M059J (cell line): ENCODE data around the gene ZFP36L2. TPM values are rescaled to one million over a fixed set of nuclear protein-coding genes. Genes with fewer than 3 reads are reported as not detected.
A peak's percentile ranks its signal among the peaks of the same experiment; 100 is the strongest.

Source experiments
- DNase-seq: peaks from one replicate; pipeline ENCODE4 v3.0.0-alpha.2; 2012; ENCODE audit warnings: low read depth
- total RNA-seq: library from RNA; depleted of rRNA; stranded (reverse); fragments of >200 nt; shearing (Covaris generic); gene quantifications from 2 replicates; pipeline ENCODE4 v1.2.3, GENCODE V29; 2014; rRNA removed

The ZFP36L2 gene, protein sequence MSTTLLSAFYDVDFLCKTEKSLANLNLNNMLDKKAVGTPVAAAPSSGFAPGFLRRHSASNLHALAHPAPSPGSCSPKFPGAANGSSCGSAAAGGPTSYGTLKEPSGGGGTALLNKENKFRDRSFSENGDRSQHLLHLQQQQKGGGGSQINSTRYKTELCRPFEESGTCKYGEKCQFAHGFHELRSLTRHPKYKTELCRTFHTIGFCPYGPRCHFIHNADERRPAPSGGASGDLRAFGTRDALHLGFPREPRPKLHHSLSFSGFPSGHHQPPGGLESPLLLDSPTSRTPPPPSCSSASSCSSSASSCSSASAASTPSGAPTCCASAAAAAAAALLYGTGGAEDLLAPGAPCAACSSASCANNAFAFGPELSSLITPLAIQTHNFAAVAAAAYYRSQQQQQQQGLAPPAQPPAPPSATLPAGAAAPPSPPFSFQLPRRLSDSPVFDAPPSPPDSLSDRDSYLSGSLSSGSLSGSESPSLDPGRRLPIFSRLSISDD
- total RNA-seq = 2.5 and 5.7 TPM in 2 replicates

DNA sequence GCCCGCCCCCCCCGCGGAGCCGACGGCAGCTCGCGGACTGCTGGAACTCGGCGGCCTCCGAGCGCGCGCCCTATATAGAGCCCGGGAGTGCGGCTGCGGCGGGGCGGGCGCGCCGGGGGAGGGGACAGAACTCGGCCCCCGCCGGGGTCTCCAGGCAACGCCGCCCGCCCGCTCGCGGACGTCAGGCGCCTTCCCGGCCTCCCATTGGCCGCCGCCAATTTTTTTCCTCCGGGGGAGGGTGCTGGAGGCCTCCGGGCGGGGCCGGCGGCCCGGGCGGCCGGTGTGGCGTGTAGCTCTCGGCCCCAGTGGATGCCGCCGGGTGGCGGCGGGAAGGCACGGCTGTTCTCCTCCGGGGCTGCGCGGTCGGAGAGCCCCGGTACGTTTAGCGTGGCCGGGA is at the start of gene ZFP36L2:
Gene ZFP36L2 (minus strand): TSS at position 49 of the 397 bp plus-strand sequence. CDS start 291 bp downstream, outside the sequence.
- DNase-seq = peak; percentile 91

GRCh38 chr2:43274721-43275120 is 48.3 kb upstream of the ZFP36L2 start:
- no peak for DNase-seq

GRCh38 chr2:43274055-43274454 is 47.6 kb upstream of the ZFP36L2 start:
- DNase-seq = peak; percentile 42

DNA sequence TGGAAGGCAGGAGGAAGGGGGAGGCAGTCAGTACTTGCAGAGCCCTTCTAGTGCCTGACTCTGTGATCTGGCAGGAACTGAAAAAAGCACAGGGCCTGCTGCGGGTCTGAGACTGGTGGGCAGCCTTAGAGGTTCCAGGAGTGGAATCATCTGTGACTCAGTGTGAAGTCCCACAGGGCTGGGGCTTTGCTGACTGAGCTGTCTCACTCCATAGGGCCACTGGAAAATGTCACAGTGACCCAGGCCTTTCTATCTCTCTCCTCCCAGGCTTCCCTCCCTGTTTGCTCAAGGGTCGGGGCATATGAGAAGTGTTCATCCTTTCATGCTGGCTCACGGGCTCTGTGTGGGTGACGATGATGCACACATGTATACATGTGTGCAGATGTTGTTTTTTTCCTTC is 47.1 kb upstream of the ZFP36L2 start:
- DNase-seq = peak; percentile 37

DNA sequence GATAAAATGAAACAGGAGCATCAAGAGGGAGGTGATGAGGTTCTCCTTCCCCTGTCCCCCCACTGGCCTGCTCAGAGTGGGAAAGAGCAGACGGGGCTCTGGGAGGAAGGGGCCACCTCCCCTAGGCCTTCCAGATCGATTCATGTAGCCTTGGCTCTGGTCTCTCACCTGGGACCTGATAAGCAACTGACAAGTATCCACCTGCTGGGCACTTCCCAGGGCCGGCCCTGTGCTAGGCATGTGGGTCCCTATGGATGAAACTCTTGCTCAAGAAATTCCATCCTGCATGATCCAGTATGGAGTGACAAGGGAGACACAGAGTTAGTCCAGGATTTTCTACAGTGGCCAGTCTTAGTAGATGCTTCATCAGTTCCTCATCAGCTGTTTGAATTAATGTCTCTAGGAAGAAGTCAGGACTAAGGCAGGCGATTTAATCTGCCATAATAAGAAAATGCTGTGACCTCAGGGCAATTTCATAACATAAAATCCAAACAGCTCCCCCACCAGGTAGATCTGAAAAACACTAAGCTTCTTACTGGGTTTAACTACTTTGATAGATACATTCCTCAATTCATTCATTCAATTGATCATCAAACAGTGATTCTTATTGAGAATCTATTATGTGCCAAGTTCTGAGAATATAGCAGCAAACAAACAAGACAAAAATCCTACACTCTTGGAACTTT is 44.7 kb upstream of the ZFP36L2 start:
- no peak for DNase-seq

GRCh38 chr2:43270461-43270860 is 44.1 kb upstream of the ZFP36L2 start:
- DNase-seq = no peak

- peak; percentile 74 for DNase-seq
These were observed 43.3 kb upstream of the ZFP36L2 start for GRCh38 chr2:43269706-43270105.

DNA sequence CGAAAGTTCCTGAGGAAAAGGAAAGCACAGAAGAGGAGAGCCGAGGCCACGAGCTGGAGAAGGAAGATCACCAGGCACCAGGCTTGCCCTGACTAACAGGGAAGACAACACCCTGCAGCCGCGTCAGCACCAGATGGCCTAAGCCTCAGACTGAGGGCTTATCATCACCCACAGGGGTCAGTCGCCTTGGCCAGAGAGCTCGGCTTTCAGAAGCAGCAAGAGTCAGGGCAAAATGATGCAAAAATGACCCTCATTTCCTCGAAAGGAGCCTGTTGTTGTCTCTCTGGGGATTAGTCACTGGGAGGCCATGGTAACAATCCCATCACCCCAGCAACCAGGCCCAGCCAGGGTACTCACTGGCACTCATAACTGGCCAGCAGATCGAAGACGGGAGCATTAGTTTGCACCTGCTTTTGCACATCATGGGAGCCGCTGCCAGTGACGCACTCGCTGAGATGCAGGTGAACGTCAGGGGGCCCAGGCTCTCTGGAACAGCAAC is 42.7 kb upstream of the ZFP36L2 start:
- DNase-seq = peak; percentile 95

DNA sequence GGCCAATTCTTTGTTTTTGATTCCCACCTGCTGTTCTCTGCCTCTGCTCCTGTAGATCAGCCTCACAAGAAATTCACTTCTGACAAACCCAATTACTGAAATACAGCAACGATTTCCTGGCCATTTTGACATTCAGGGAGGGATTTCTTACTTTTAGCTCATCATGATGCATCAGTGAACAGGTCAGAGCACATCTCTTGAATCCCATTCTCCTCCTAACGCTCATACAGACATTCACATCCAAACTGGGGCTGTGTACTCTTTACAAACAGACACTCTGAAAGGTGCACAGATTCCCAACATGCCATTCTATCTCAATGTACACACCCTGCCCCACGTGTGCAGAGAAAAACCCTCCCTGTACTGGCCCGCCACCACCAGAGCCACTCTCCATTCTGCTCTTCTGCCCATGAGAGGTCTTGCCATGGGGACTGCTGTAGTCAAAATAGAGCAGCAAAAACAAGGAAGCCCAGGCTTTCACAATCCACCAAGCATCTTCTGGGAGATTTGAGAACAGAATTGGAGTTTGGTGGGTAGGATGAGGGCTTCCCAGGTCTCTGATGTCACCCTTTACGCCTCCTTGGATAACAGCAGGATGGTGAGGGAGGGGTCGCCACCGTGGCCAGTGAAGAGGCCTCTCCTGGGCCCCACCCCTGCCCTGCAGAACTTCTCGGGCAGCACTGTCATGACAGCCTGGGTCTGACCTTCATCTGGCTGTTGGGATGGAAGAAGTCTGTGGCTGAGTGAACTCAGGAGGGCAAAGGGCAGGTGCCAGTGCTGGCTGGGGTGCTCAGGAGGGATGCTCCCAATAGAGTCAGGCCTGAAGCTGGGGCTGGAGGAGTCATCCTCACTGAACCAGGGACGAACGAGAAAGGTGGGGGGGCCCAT is 41.9 kb upstream of the ZFP36L2 start:
- DNase-seq = no peak

DNA sequence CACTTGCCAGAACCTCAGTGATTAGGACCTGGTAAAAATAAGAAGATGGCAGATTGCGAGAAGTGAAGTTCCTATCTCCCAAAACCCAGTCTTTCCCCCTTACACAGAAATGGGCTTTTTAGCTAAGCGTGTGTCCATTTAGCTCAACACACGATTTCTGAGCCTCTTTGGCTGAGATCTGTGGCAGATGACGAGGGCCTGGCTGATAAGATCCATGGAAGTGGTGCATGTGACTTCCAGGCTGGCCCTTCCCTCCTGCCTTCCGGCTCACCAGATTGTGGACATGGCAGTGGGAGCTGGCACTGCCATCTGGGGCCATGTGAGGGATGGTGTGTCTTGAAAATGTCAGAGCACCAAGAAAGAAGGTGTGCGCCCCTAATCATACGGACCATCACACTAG is 41.0 kb upstream of the ZFP36L2 start:
- no peak for DNase-seq

- no peak for DNase-seq
These were observed 40.3 kb upstream of the ZFP36L2 start for GRCh38 chr2:43266711-43267111.

DNA sequence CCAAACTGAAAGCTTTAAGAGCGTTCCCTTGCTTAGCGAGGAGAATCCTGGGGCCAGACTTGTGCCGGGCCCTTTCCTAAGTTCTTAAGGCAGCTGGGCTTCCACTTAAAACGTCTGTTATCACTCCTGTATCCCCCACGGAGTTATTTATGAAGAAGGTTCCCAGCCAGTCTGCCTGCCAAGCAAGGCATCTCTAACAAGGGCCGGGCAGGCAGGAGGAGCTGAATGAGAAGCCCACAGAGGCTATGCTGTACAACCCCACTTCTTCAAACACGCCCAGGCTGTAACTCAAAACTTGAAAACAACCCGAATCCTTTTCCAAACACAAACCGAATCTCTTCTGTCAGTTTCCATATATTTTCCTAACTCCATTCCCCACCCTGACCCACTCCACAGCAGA is 39.0 kb upstream of the ZFP36L2 start:
- no peak for DNase-seq

DNA sequence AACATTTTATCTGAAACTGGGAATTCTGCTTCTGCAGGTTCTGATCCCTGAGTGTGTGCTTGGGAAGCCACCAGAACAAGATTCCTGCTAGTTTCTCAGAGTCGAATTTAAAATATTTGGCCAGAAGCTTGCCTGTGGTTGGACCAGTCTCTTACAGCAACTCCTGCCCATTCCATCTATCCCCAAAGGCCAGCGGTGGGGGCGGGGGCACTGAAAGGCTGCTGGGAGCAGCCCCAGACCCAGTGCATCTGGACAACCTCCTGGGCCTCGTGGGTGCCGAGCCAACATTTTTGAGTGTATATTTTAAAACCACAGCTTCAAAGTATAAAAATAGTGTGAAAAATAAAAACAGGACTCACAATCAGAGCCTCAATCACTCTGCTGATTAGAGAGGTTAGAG is 38.6 kb upstream of the ZFP36L2 start:
- no peak for DNase-seq

DNA sequence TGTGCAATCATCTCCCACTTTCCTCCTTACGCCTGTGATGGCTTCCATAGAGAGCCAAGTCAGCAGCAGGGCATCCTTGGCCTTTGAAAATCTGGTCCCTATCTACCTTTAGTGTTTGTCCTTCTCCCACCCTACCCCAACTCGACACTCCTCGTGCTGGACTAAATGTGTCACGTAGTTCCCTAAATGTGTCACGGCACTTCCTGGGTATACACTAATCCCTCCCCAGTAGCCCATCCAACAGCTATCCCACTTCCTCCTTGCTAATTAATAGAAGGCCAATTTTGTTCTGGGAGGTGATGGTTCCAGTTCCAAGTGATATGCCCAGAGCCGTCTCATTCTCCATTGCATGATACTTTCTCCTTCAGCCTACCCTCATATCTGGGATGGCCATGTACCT is 36.5 kb upstream of the ZFP36L2 start:
- DNase-seq = no peak

GRCh38 chr2:43262239-43262638 is 35.8 kb upstream of the ZFP36L2 start:
- no peak for DNase-seq

DNA sequence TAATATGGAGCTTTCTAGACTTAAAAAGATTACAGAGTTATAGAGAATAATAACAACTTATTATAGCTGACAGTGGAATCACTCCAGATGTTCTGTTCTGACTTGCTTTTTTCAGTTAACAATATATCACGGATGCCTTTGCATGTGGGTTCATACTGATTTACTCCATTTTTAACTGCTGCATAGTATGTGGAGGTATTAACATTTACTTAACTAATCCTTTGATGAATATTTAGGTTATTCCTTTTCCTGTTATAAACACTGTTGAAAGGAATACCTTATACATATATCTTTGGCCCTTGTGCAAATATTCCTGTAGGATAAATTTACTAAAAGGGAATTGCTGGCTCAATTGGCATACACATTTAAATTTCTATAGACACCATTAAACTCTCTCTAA is 33.1 kb upstream of the ZFP36L2 start:
- DNase-seq = no peak

- no peak for DNase-seq
These were observed 32.2 kb upstream of the ZFP36L2 start for GRCh38 chr2:43258547-43259156.

- DNase-seq = peak; percentile 65
These were observed 29.0 kb upstream of the ZFP36L2 start for GRCh38 chr2:43255296-43255910.

DNA sequence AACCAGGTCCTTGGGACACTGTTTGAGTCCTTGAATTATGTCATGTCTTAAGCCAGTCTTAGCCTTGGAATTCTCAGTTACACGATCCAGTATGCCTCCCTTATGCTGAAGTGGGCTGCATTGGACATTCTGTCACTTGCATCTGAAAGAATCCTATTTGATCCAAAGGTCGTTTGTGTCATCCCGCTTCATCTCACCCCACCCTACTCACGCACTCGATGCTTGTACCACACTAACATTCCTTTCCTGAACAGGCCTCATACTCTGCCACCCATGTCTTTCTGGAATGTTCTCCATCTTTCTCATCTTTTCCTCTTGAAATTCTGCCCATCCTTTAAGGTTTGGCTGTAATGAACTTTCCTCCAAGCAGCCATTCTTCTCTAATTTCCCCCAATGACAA is 27.9 kb upstream of the ZFP36L2 start:
- DNase-seq = no peak

GRCh38 chr2:43251171-43251731 is 24.8 kb upstream of the ZFP36L2 start:
- DNase-seq = peak; percentile 57

GRCh38 chr2:43250015-43250414 is 23.6 kb upstream of the ZFP36L2 start:
- no peak for DNase-seq
